Activated CD8-positive, alpha-beta T cell treated with anti-CD3 and anti-CD28 coated beads for 36 hours (primary cell): ENCODE measurements around the gene NPAS1. TPM values are rescaled to one million over a fixed set of nuclear protein-coding genes. Genes with fewer than 3 reads are reported as not detected.

Experiments used
- ATAC-seq: fragments of 200-7000 bp; cut with Tn5 transposase; one replicate; pipeline ENCODE4 v1.10.0; 2021; ENCODE audit warnings: mild to moderate bottlenecking, moderate library complexity
- CTCF ChIA-PET: fragments of 350-600 bp; sonication (Branson Sonifier 250); formaldehyde crosslinking; loops from one replicate; lab custom pipeline; 2021; ENCODE audit warnings: antibody characterized with exemption; lab: Charles Lee
- POLR2A ChIA-PET: fragments of 350-600 bp; sonication (Branson Sonifier 250); formaldehyde crosslinking; loops from one replicate; lab custom pipeline; 2021; ENCODE audit warnings: antibody characterized with exemption; lab: Charles Lee
- DNase-seq: peaks from one replicate; pipeline ENCODE4 v3.0.0-alpha.2; 2020
- H3K27ac Mint-ChIP-seq: one replicate; pipeline ENCODE4 v1.8.0; 2021; ENCODE audit warnings: mild to moderate bottlenecking, mixed read lengths
- H3K27me3 Mint-ChIP-seq: one replicate; pipeline ENCODE4 v1.8.0; 2021; ENCODE audit warnings: mixed read lengths
- H3K36me3 Mint-ChIP-seq: one replicate; pipeline ENCODE4 v1.8.0; 2021; ENCODE audit warnings: low read depth, mixed read lengths
- H3K4me1 Mint-ChIP-seq: one replicate; pipeline ENCODE4 v1.8.0; 2021; ENCODE audit warnings: low read depth, mixed read lengths
- H3K4me3 Mint-ChIP-seq: one replicate; pipeline ENCODE4 v1.8.0; 2021; ENCODE audit warnings: mild to moderate bottlenecking, moderate library complexity, mixed read lengths
- H3K9me3 Mint-ChIP-seq: one replicate; pipeline ENCODE4 v1.8.0; 2021; ENCODE audit warnings: mixed read lengths
- CTCF ChIP-seq: fragments of 200-600 bp; IDR thresholded peaks from one replicate; pipeline ENCODE4 v1.8.0; 2022; ENCODE audit warnings: antibody characterized with exemption, mild to moderate bottlenecking
- intact Hi-C: fragments of 100-400 bp; cut with micrococcal nuclease; formaldehyde crosslinking; loops from one replicate; pipeline ENCODE4 v1.10.0; 2022
- total RNA-seq, 2 experiments: library from RNA; stranded (reverse); gene quantifications; one replicate each; pipeline ENCODE4 v1.2.3, GENCODE V29; 2021

The NPAS1 gene
- total RNA-seq, 2 experiments from 2014 or later = 0.27 to 0.65 TPM

GRCh38 chr19:47001584-47001983 lies 18.1 kb upstream of the NPAS1 start:
- Mint-ChIP-seq H3K27ac (no peak overlapping the region), H3K36me3 (peaks cover 7% of the 10 kb centered on the region), H3K4me1 (peaks cover 8% of the 10 kb centered on the region), H3K4me3 (no peak overlapping the region), H3K9me3 (peaks cover 4% of the 10 kb centered on the region), H3K27me3 (peaks cover 9% of the 10 kb centered on the region)
- no peak for ATAC-seq
- CTCF ChIA-PET = interaction anchor here (1.5 to 5.6 kb wide), 3 partner anchors 10 to 46 kb away, joined by 5 to 44 read pairs (median 8); no protein-coding TSS in a partner anchor
- intact Hi-C loops = no loop called here
- no peak for TF ChIP-seq CTCF
- DNase-seq = no peak
- POLR2A ChIA-PET = no interaction called here

GRCh38 chr19:47002106-47002766 lies 17.4 kb upstream of the NPAS1 start:
- H3K4me1 Mint-ChIP-seq = peaks cover 8% of the 10 kb centered on the region
- peaks cover 7% of the 10 kb centered on the region for H3K36me3 Mint-ChIP-seq
- ChIA-PET POLR2A (no interaction called here), CTCF (interaction anchor here (0.8 to 5.6 kb wide), 5 partner anchors 10 to 47 kb away, joined by 3 to 44 read pairs (median 5); no protein-coding TSS in a partner anchor)
- DNase-seq (no peak), ATAC-seq (no peak)
- no peak overlapping the region for H3K4me3 Mint-ChIP-seq
- intact Hi-C loops = no loop called here
- peaks cover 9% of the 10 kb centered on the region for H3K27me3 Mint-ChIP-seq
- no peak overlapping the region for H3K27ac Mint-ChIP-seq
- no peak for TF ChIP-seq CTCF
- peaks cover 4% of the 10 kb centered on the region for H3K9me3 Mint-ChIP-seq

DNA sequence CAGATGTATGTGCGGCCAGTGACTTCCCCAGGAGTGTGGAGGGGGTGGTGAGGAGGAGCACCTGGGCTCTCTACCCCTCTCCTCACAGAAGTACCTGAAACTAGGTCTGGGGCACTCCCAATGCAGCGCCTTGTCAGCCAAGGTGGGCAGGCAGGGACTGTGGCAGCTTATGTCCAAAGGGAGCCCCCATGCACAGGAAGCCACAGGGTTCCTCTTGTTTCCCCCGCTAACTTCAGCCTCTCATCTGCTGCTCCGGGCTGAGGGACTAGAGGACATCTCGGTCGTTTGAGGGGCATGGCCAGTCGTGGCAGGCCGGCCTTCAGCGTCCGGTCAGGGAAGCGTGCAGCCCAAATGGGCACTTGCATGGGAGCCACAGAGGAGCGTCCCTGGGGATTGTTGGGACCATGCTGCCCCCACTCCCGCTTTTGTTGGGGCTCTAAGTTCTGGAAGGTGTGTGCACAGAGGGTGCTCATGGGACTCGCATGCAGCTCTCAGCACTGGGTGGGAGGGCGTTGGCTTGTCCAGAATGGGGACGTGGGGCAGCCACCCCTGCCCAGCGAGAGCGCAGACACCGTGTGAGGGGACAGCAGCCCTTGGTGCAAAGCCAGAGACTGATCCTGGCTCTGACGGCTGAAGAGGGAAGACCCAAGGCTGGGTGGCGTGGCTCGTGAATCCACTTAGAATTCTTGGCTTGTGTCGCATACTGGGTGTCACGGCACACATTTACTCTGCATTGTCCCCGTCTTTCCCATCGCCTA lies 16.6 kb upstream of the NPAS1 start:
- no peak for TF ChIP-seq CTCF
- no peak overlapping the region for H3K4me3 Mint-ChIP-seq
- no peak overlapping the region for H3K27ac Mint-ChIP-seq
- DNase-seq (no peak), ATAC-seq (no peak)
- ChIA-PET POLR2A (no interaction called here), CTCF (interaction anchor here (0.8 to 5.6 kb wide), 4 partner anchors 9 to 27 kb away, joined by 3 to 44 read pairs (median 6); no protein-coding TSS in a partner anchor)
- peaks cover 8% of the 10 kb centered on the region for H3K4me1 Mint-ChIP-seq
- H3K36me3 Mint-ChIP-seq = peaks cover 7% of the 10 kb centered on the region
- peaks cover 4% of the 10 kb centered on the region for H3K9me3 Mint-ChIP-seq
- intact Hi-C loops = no loop called here
- H3K27me3 Mint-ChIP-seq = peaks cover 9% of the 10 kb centered on the region

- Mint-ChIP-seq H3K4me3 (no peak overlapping the region), H3K4me1 (peaks cover 8% of the 10 kb centered on the region), H3K27me3 (peaks cover 9% of the 10 kb centered on the region), H3K36me3 (peaks cover 6% of the 10 kb centered on the region), H3K27ac (no peak overlapping the region), H3K9me3 (peaks cover 4% of the 10 kb centered on the region)
- ChIA-PET POLR2A (interaction anchor here (0.5 kb wide), 1 partner anchor 107 kb away, joined by 3 read pairs; no protein-coding TSS in a partner anchor), CTCF (interaction anchor here (1.2 to 5.6 kb wide), 2 partner anchors 9 to 13 kb away, joined by 4 to 44 read pairs; no protein-coding TSS in a partner anchor)
- DNase-seq = no peak
- no peak for ATAC-seq
- intact Hi-C loops = no loop called here
- TF ChIP-seq CTCF = no peak
Observed at GRCh38 chr19:47003611-47004465, 15.8 kb upstream of the NPAS1 start.
